Measurements from ENCODE around the gene GPRC5D.

GPRC5D gene

DNA sequence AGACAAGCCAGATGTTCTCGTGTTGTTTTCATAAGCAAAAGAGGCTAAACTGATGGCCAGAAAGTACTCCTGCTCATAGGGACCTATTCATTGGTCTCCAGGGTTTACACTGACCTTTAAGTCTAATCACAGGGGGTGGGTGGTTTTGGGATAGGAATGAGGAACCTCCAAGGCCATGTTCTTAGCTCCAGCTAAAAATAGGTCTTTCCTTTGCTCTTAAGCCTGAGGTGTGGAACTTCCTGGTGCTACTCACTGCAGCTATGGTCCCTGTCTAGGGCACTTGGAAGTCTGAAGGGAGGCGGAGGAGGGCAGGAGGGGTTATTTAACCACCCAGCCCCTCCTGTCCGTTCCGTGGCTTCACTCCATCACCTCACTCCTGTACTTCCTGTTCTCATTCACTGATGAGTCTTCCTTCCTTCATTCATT is 42.0 kb downstream of the GPRC5D start:
- DNase-seq (ENCODE audit: low read depth) = peak; percentile 47

DNA sequence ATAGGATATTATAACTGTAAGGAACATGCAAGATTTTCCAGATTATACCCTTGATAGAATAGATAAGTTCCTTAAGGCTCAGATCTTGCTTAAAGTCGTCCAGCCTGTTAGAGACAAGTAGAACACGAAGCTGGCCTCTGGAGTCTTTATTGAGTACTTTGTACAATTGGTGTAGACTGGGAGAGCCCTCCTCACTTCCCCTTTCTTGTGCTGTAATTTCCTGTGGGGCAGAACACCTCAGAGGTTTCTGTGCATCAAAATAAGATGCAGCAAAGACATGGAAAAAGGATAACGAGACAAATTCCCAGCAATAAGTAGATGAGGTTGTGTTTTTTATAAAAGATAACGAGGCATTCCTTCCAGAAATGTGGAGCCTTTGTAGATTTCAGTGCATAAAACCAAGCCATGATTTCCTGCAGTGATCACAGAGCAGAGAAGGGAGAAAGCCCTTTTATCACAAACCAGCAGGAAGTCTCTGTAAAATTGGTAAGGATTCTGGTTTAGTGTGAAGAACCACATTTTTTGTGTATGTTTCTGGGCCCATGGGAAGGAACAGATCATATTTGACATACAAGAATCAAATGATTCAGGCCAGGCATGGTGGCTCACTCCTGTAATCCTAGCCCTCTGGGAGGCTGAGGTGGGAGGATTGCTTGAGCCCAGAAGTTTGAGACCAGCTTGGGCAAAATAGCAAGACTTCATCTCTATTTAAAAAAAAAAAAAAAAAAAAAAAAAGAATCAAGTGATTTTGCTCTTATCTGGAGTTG is 42.6 kb downstream of the GPRC5D start:
- TF ChIP-seq MYC (IDR thresholded peaks at IDR 0.05; ENCODE audit: low read depth, low read length) (no peak), POLR2A (IDR thresholded peaks at IDR 0.05; ENCODE audit: extremely low read depth, insufficient read length) (no peak)
- TF ChIP-seq, protein P1, sequence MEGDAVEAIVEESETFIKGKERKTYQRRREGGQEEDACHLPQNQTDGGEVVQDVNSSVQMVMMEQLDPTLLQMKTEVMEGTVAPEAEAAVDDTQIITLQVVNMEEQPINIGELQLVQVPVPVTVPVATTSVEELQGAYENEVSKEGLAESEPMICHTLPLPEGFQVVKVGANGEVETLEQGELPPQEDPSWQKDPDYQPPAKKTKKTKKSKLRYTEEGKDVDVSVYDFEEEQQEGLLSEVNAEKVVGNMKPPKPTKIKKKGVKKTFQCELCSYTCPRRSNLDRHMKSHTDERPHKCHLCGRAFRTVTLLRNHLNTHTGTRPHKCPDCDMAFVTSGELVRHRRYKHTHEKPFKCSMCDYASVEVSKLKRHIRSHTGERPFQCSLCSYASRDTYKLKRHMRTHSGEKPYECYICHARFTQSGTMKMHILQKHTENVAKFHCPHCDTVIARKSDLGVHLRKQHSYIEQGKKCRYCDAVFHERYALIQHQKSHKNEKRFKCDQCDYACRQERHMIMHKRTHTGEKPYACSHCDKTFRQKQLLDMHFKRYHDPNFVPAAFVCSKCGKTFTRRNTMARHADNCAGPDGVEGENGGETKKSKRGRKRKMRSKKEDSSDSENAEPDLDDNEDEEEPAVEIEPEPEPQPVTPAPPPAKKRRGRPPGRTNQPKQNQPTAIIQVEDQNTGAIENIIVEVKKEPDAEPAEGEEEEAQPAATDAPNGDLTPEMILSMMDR (IDR thresholded peaks at IDR 0.05; ENCODE audit: low read depth, low read length) = no peak
- TF ChIP-seq, protein P2, sequence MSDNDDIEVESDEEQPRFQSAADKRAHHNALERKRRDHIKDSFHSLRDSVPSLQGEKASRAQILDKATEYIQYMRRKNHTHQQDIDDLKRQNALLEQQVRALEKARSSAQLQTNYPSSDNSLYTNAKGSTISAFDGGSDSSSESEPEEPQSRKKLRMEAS (IDR thresholded peaks at IDR 0.05; ENCODE audit: low read depth, low read length) = no peak
- DNase-seq (ENCODE audit: low read depth) = peak; percentile 74
- no peak overlapping the region for H3K4me3 ChIP-seq (ENCODE audit: low read depth, low read length)

More for the DNA sequence above, 42.0 kb downstream of the GPRC5D start:
- no peak overlapping the region for H3K4me3 ChIP-seq (ENCODE audit: low read depth, low read length)
- TF ChIP-seq MYC (IDR thresholded peaks at IDR 0.05; ENCODE audit: low read depth, low read length) = no peak
- TF ChIP-seq, protein P1 (IDR thresholded peaks at IDR 0.05; ENCODE audit: low read depth, low read length) = no peak
- TF ChIP-seq POLR2A (IDR thresholded peaks at IDR 0.05; ENCODE audit: extremely low read depth, insufficient read length) = no peak
- TF ChIP-seq, protein P2 (IDR thresholded peaks at IDR 0.05; ENCODE audit: low read depth, low read length) = no peak

DNA sequence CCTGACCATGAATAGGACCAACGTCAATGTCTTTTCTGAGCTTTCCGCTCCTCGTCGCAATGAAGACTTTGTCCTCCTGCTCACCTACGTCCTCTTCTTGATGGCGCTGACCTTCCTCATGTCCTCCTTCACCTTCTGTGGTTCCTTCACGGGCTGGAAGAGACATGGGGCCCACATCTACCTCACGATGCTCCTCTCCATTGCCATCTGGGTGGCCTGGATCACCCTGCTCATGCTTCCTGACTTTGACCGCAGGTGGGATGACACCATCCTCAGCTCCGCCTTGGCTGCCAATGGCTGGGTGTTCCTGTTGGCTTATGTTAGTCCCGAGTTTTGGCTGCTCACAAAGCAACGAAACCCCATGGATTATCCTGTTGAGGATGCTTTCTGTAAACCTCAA is 43.3 kb downstream of the GPRC5D start:
- no peak for DNase-seq (ENCODE audit: low read depth)
- H3K4me3 ChIP-seq (ENCODE audit: low read depth, low read length) = no peak overlapping the region
- TF ChIP-seq, protein P1 (IDR thresholded peaks at IDR 0.05; ENCODE audit: low read depth, low read length) = no peak
- TF ChIP-seq MYC (IDR thresholded peaks at IDR 0.05; ENCODE audit: low read depth, low read length) = no peak
- TF ChIP-seq, protein P2 (IDR thresholded peaks at IDR 0.05; ENCODE audit: low read depth, low read length) = no peak

DNA sequence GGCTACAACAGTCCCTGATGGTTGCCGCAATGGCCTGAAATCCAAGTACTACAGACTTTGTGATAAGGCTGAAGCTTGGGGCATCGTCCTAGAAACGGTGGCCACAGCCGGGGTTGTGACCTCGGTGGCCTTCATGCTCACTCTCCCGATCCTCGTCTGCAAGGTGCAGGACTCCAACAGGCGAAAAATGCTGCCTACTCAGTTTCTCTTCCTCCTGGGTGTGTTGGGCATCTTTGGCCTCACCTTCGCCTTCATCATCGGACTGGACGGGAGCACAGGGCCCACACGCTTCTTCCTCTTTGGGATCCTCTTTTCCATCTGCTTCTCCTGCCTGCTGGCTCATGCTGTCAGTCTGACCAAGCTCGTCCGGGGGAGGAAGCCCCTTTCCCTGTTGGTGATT is 43.7 kb downstream of the GPRC5D start:
- no peak for DNase-seq (ENCODE audit: low read depth)
- TF ChIP-seq, protein P2 (IDR thresholded peaks at IDR 0.05; ENCODE audit: low read depth, low read length) = no peak
- TF ChIP-seq POLR2A (IDR thresholded peaks at IDR 0.05; ENCODE audit: extremely low read depth, insufficient read length) = no peak
- TF ChIP-seq, protein P1 (IDR thresholded peaks at IDR 0.05; ENCODE audit: low read depth, low read length) = no peak
- no peak for TF ChIP-seq MYC (IDR thresholded peaks at IDR 0.05; ENCODE audit: low read depth, low read length)
- H3K4me3 ChIP-seq (ENCODE audit: low read depth, low read length) = no peak overlapping the region

DNA sequence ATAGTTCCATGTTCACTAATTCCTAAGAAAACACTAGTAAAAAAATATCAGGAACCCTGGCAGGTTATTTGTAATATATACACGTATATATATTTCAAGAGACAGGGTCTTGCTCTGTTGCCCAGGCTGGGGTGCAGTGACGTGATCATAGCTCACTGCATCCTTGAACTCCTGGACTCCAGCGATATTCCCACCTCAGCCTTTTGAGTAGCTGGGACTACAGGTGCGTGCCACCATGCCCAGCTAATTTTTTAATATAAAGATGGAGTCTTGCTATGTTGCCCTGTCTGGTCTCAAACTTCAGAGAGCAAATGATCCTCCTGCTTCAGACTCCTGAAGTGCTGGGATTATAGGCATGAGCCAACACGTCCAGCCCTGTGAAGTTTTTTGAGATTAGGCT is 44.4 kb downstream of the GPRC5D start:
- no peak for DNase-seq (ENCODE audit: low read depth)
- TF ChIP-seq, protein P1 (IDR thresholded peaks at IDR 0.05; ENCODE audit: low read depth, low read length) = no peak
- TF ChIP-seq, protein P2 (IDR thresholded peaks at IDR 0.05; ENCODE audit: low read depth, low read length) = no peak
- TF ChIP-seq POLR2A (IDR thresholded peaks at IDR 0.05; ENCODE audit: extremely low read depth, insufficient read length) = no peak
- no peak for TF ChIP-seq MYC (IDR thresholded peaks at IDR 0.05; ENCODE audit: low read depth, low read length)
- no peak overlapping the region for H3K4me3 ChIP-seq (ENCODE audit: low read depth, low read length)

All from NB4 (cell line).